SU-DHL-6 (cell line): Measurements from ENCODE around the gene RHBDF2.
"Not testable (repeated sequence)": the region's sequence is repeated elsewhere in the genome, so short reads cannot be mapped to it uniquely, and the experiment has no call there.

Experiments used
- H2AFZ ChIP-seq: fragments of 200-600 bp; sonication (generic); 2 replicates; pipeline ENCODE4 v1.6.1; 2014; ENCODE audit warnings: low read depth, mild to moderate bottlenecking, moderate library complexity, mixed read lengths, antibody characterized with exemption, low read length; ENCODE audit not compliant: severe bottlenecking
- H3F3A ChIP-seq: fragments of 200-600 bp; shearing (Covaris generic); 2 replicates; pipeline ENCODE4 v1.6.0; 2016; ENCODE audit warnings: antibody characterized with exemption, mild to moderate bottlenecking; ENCODE audit not compliant: insufficient read depth
- H3K27ac ChIP-seq: fragments of 200-600 bp; sonication (generic); 2 replicates; pipeline ENCODE4 v1.5.1; 2016; ENCODE audit warnings: low read depth, mild to moderate bottlenecking, low read length, moderate library complexity, mixed read lengths
- H3K27me3 ChIP-seq: fragments of 200-600 bp; sonication (generic), shearing (Covaris generic); 2 replicates; pipeline ENCODE4 v1.6.0; 2014; ENCODE audit warnings: mild to moderate bottlenecking, low read length
- H3K36me3 ChIP-seq: fragments of 200-600 bp; sonication (generic); 2 replicates; pipeline ENCODE4 v1.6.1; 2014; ENCODE audit warnings: mild to moderate bottlenecking, low read length, mixed read lengths
- H3K4me2 ChIP-seq: fragments of 300-600, 200-600 bp; shearing (Covaris generic), sonication (generic); 2 replicates; pipeline ENCODE4 v1.6.0; 2014; ENCODE audit warnings: low read length, low read depth, mild to moderate bottlenecking; ENCODE audit not compliant: poor library complexity, severe bottlenecking
- H3K4me3 ChIP-seq: fragments of 200-600 bp; sonication (generic); 2 replicates; pipeline ENCODE4 v1.5.1; 2014; ENCODE audit warnings: antibody characterized with exemption, low read length, mild to moderate bottlenecking, mixed read lengths; ENCODE audit not compliant: insufficient read depth, poor library complexity, severe bottlenecking
- H3K79me2 ChIP-seq: fragments of 200-600 bp; sonication (generic); 2 replicates; pipeline ENCODE4 v1.6.1; 2014; ENCODE audit warnings: mild to moderate bottlenecking, low read length, moderate library complexity; ENCODE audit not compliant: insufficient read depth
- H3K9ac ChIP-seq: fragments of 200-600 bp; sonication (generic); 2 replicates; pipeline ENCODE4 v1.7.0; 2014; ENCODE audit warnings: mild to moderate bottlenecking, low read length
- H3K9me2 ChIP-seq: fragments of 200-600 bp; sonication (generic); replicated peaks from 2 replicates; pipeline ENCODE4 v1.6.1; 2014; ENCODE audit warnings: low read length; ENCODE audit not compliant: insufficient read depth
- H3K9me3 ChIP-seq: fragments of 200-600 bp; sonication (generic); 2 replicates; pipeline ENCODE4 v1.6.1; 2014; ENCODE audit warnings: low read length, mixed read lengths; ENCODE audit not compliant: insufficient read depth
- H4K20me1 ChIP-seq: fragments of 200-600 bp; sonication (generic); 2 replicates; pipeline ENCODE4 v1.6.1; 2014; ENCODE audit warnings: low read depth, mild to moderate bottlenecking, antibody characterized with exemption, low read length, moderate library complexity, mixed read lengths
- EZH2phosphoT487 ChIP-seq: fragments of 200-600 bp; sonication (generic), shearing (Covaris generic); conservative IDR thresholded peaks from 2 replicates; pipeline ENCODE4 v1.6.1; 2018; ENCODE audit warnings: mild to moderate bottlenecking, antibody characterized with exemption, low read length, moderate library complexity, mixed read lengths
- TF ChIP-seq, protein P1 (sequence below): fragments of 200-600 bp; sonication (generic); IDR thresholded peaks from one replicate; pipeline ENCODE4 v1.5.1; 2017; ENCODE audit warnings: antibody characterized with exemption, mild to moderate bottlenecking, low read length, moderate library complexity; ENCODE audit not compliant: insufficient read depth, poor library complexity, severe bottlenecking

RHBDF2 gene

DNA sequence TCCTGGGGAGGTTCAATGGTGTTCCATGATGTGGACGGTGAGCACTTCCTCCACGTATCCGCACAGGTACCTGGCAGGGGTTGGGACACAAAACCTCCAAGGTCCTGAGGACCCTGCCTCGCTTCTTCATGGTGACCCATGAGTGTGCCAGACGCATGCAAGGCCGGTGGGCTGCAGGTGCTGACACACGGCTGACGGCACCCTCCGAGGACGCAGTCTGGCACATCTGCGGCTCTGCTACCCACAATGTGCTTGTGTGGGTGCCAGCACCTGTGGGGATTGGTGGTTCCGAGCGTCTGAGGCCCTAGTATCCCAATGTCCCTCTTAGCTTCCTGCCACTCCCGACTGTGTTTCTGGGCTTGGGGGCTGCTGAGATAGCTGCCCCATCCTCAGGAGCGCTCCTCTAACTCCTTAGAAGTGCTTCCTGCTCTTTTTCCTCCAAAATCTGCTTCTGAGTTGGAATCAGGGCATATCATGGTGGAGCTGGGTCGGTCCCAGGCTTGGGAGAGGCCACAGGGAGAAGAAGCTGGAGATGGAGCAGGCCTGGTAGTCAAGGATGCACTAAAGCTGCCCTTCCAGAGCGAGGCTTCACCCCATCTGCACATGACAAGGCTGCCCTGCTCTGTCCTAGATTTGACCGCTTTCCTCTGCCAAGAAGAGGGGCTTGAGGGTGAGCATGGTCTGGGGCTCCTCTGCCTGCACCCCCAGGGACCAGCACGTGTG is 34.7 kb upstream of the RHBDF2 start:
- Histone ChIP-seq H3K27ac (no peak overlapping the region), H3K79me2 (no peaks in the 10 kb centered on the region), H3K9ac (no peak overlapping the region)

DNA sequence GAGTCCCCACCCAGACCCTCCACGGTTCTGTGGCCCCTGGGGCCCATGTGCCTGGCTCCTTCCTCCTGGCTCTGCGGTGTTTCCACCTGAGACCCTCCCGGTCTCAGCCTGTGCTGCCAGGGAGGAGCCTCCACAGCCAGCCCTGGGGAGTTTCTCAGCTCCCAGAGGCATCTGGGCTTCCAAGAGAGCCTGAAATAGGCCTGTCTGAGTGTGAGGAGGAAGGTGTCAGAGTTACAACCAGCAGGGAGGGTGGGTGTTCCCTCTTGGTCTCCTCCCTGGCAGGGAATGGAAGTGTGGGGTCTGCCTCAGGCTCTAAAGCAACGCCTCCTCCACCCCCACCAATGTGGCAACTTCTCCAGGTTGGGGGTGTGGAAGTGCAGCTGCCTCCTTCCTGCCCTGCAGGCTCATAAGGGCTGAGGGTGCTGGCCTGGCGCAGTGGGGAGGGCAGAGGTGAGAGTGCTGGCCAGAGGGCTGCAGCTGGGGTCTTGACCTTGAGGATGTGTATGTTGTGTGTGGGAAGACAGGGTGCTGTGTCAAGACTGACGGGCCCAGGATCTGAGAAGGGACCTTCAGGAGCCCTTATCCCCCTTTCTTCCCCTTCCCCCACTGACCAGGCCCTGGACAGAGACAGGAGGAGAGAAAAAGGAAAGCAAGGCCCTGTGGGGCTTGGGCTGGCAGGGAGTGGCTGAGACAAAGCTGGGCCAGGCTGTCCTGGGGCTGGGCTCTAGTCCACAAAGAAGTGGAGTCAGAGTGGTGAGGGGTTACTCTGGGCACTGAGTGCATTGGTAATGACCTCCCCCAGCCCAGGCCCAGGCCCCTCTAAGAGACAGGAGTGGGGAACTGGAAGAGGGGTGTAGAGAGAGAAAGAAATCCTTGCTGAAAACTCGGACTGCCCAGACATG is 33.9 kb upstream of the RHBDF2 start:
- no peak overlapping the region for H3K4me2 ChIP-seq
- H3K9ac ChIP-seq = no peak overlapping the region
- H3K27me3 ChIP-seq = no peaks in the 10 kb centered on the region
- no peaks in the 10 kb centered on the region for H3K9me2 ChIP-seq
- TF ChIP-seq, protein P1, sequence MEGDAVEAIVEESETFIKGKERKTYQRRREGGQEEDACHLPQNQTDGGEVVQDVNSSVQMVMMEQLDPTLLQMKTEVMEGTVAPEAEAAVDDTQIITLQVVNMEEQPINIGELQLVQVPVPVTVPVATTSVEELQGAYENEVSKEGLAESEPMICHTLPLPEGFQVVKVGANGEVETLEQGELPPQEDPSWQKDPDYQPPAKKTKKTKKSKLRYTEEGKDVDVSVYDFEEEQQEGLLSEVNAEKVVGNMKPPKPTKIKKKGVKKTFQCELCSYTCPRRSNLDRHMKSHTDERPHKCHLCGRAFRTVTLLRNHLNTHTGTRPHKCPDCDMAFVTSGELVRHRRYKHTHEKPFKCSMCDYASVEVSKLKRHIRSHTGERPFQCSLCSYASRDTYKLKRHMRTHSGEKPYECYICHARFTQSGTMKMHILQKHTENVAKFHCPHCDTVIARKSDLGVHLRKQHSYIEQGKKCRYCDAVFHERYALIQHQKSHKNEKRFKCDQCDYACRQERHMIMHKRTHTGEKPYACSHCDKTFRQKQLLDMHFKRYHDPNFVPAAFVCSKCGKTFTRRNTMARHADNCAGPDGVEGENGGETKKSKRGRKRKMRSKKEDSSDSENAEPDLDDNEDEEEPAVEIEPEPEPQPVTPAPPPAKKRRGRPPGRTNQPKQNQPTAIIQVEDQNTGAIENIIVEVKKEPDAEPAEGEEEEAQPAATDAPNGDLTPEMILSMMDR = no peak
- no peak for TF ChIP-seq EZH2phosphoT487
- H4K20me1 ChIP-seq = no peaks in the 10 kb centered on the region
- H2AFZ ChIP-seq = no peak overlapping the region
- no peak overlapping the region for H3K27ac ChIP-seq
- no peaks in the 10 kb centered on the region for H3F3A ChIP-seq
- H3K9me3 ChIP-seq = no peaks in the 10 kb centered on the region
- no peaks in the 10 kb centered on the region for H3K36me3 ChIP-seq
- H3K4me3 ChIP-seq = no peak overlapping the region
- H3K79me2 ChIP-seq = no peaks in the 10 kb centered on the region

More for the DNA sequence above, 34.7 kb upstream of the RHBDF2 start:
- H3K27me3 ChIP-seq = no peaks in the 10 kb centered on the region
- no peak overlapping the region for H3K4me2 ChIP-seq
- no peak overlapping the region for H3K4me3 ChIP-seq
- H4K20me1 ChIP-seq = no peaks in the 10 kb centered on the region
- TF ChIP-seq, protein P1 = no peak
- TF ChIP-seq EZH2phosphoT487 = no peak
- no peaks in the 10 kb centered on the region for H3F3A ChIP-seq
- no peaks in the 10 kb centered on the region for H3K9me2 ChIP-seq
- H3K9me3 ChIP-seq = no peaks in the 10 kb centered on the region
- no peak overlapping the region for H2AFZ ChIP-seq
- no peaks in the 10 kb centered on the region for H3K36me3 ChIP-seq

DNA sequence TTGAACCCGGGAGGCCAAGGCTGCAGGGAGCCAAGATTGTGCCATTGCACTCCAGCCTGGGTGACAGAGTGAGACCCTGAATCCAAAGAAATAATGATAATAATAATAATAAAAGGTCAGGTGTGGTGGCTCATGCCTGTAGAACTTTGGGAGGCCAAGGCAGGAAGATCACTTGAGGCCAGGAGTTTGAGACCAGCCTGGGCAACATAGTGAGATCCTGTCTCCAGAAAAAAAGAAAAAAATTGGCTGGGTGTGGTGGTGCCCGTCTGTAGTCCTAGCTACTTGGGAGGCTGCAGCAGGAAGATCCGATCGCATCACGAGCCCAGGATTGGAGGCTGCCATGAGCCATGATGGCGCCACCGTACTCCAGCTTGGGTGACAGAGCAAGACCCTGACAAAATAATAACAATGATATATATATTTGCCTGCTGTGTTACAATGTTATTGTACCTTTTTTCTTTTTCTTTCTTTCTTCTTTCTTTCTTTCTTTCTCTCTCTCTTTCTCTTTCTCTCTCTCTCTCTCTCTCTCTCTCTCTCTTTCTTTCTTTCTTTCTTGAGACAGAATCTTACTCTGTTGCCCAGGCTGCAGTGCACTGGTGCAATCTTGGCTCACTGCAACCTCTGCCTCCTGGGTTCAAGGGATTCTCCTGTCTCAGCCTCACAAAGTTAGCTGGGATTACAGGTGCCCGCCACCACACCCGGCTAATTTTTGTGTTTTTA is 32.6 kb upstream of the RHBDF2 start:
- not testable (repeated sequence) for H3K4me3 ChIP-seq, H3K27me3 ChIP-seq, H3K36me3 ChIP-seq, H3K9me3 ChIP-seq, H3K9me2 ChIP-seq, H3K9ac ChIP-seq, H3K27ac ChIP-seq, H2AFZ ChIP-seq, H3K4me2 ChIP-seq, H3K79me2 ChIP-seq, H4K20me1 ChIP-seq, H3F3A ChIP-seq
